K562 (cell line): ENCODE data around the gene XRCC2. TPM values are rescaled to one million over a fixed set of nuclear protein-coding genes. Genes with fewer than 3 reads are reported as not detected.

Source experiments
- MECOM ChIP-seq: fragments of 250-450 bp; sonication (Bioruptor Pico); IDR thresholded peaks from 2 replicates; pipeline ENCODE4 v1.8.0; 2022; ENCODE audit warnings: inconsistent platforms
- NRF1 ChIP-seq, 2 experiments: fragments of 450-650 bp; IDR thresholded peaks in 1 of 2; conservative IDR thresholded peaks in 1 of 2; 2 replicates each; pipeline ENCODE4 v1.6.1; 2014; ENCODE audit warnings: mild to moderate bottlenecking in 2 of 2
- SRSF1 ChIP-seq: fragments of 200-400 bp; formaldehyde crosslinking; IDR thresholded peaks from 2 replicates; pipeline ENCODE4 v1.6.1; 2017; ENCODE audit warnings: mild to moderate bottlenecking, low read depth, low read length, moderate library complexity
- ZFP36 ChIP-seq: fragments of 150-350 bp; IDR thresholded peaks from 2 replicates; pipeline ENCODE4 v1.6.1; 2018; ENCODE audit warnings: low read length, low read depth; ENCODE audit not compliant: partially characterized antibody
- polyA plus RNA-seq, 8 experiments: library from polyadenylated mRNA; depleted of rRNA in 4 of 8; stranded (reverse) in 5 of 8; unstranded in 3 of 8; fragments of >200 nt; fragmentation: Nextera tagmentation in 2 of 8; fragmentation: Illumina TruSeq in 1 of 8; extraction: Ambion mirVana in 2 of 8; extraction: Trizol in 1 of 8; gene quantifications; 2 replicates each; pipeline versions ENCODE4 v1.2.1 to v1.2.3, GENCODE V29; 2011 to 2014; ENCODE audit warnings: inconsistent platforms in 1 of 8, missing spikeins in 1 of 8
- total RNA-seq, 7 experiments: library from RNA; depleted of rRNA in 6 of 7; stranded (reverse); fragments of >200 nt in 6 of 7; fragmentation: Illumina TruSeq in 2 of 7; extraction: Trizol in 2 of 7; gene quantifications; 2 replicates each; pipeline versions ENCODE4 v1.2.1 to v1.2.3, GENCODE V29; 2011 to 2021; ENCODE audit warnings: low replicate concordance in 1 of 7
- TF ChIP-seq, protein P1 (sequence below): fragments of 450-650 bp; IDR thresholded peaks from 2 replicates; pipeline ENCODE4 v1.6.1; 2016; ENCODE audit warnings: mild to moderate bottlenecking, moderate library complexity
- TF ChIP-seq, protein P2 (sequence below): fragments of 200-800 bp; sonication (Bioruptor generic); IDR thresholded peaks from 2 replicates; pipeline ENCODE4 v1.6.1; 2017; ENCODE audit warnings: missing genetic modification characterization, missing compliant biosample characterization

XRCC2 gene
- total and polyA plus RNA-seq, 9 of the 15 experiments (the other 6 are each of a cell fraction or from before 2014, with no cell fraction given): 16.2 to 58.0 (median 39.8) TPM

DNA sequence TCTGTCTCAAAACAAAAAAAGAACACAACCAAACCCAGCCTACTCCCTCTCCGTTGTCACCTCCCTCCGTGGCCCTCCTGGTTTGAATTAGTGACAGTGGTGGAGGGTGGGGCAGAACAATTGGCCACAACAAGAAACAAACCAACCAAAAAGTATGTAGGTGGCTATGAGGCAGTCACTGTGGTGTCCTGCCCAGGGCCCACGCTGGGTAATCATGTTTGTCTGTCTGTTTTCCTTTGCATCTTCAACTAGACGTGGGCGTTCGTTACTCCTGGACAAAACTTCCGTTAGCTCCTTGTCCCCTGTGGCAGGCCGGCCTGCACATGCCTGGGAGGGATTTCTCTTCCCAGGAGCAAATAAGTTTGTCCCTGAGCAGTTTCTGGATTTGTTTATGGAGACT lies 78.4 kb downstream of the XRCC2 start (continued):
- no peak for TF ChIP-seq MECOM (CRISPR knock-in tag)
- TF ChIP-seq, protein P1, sequence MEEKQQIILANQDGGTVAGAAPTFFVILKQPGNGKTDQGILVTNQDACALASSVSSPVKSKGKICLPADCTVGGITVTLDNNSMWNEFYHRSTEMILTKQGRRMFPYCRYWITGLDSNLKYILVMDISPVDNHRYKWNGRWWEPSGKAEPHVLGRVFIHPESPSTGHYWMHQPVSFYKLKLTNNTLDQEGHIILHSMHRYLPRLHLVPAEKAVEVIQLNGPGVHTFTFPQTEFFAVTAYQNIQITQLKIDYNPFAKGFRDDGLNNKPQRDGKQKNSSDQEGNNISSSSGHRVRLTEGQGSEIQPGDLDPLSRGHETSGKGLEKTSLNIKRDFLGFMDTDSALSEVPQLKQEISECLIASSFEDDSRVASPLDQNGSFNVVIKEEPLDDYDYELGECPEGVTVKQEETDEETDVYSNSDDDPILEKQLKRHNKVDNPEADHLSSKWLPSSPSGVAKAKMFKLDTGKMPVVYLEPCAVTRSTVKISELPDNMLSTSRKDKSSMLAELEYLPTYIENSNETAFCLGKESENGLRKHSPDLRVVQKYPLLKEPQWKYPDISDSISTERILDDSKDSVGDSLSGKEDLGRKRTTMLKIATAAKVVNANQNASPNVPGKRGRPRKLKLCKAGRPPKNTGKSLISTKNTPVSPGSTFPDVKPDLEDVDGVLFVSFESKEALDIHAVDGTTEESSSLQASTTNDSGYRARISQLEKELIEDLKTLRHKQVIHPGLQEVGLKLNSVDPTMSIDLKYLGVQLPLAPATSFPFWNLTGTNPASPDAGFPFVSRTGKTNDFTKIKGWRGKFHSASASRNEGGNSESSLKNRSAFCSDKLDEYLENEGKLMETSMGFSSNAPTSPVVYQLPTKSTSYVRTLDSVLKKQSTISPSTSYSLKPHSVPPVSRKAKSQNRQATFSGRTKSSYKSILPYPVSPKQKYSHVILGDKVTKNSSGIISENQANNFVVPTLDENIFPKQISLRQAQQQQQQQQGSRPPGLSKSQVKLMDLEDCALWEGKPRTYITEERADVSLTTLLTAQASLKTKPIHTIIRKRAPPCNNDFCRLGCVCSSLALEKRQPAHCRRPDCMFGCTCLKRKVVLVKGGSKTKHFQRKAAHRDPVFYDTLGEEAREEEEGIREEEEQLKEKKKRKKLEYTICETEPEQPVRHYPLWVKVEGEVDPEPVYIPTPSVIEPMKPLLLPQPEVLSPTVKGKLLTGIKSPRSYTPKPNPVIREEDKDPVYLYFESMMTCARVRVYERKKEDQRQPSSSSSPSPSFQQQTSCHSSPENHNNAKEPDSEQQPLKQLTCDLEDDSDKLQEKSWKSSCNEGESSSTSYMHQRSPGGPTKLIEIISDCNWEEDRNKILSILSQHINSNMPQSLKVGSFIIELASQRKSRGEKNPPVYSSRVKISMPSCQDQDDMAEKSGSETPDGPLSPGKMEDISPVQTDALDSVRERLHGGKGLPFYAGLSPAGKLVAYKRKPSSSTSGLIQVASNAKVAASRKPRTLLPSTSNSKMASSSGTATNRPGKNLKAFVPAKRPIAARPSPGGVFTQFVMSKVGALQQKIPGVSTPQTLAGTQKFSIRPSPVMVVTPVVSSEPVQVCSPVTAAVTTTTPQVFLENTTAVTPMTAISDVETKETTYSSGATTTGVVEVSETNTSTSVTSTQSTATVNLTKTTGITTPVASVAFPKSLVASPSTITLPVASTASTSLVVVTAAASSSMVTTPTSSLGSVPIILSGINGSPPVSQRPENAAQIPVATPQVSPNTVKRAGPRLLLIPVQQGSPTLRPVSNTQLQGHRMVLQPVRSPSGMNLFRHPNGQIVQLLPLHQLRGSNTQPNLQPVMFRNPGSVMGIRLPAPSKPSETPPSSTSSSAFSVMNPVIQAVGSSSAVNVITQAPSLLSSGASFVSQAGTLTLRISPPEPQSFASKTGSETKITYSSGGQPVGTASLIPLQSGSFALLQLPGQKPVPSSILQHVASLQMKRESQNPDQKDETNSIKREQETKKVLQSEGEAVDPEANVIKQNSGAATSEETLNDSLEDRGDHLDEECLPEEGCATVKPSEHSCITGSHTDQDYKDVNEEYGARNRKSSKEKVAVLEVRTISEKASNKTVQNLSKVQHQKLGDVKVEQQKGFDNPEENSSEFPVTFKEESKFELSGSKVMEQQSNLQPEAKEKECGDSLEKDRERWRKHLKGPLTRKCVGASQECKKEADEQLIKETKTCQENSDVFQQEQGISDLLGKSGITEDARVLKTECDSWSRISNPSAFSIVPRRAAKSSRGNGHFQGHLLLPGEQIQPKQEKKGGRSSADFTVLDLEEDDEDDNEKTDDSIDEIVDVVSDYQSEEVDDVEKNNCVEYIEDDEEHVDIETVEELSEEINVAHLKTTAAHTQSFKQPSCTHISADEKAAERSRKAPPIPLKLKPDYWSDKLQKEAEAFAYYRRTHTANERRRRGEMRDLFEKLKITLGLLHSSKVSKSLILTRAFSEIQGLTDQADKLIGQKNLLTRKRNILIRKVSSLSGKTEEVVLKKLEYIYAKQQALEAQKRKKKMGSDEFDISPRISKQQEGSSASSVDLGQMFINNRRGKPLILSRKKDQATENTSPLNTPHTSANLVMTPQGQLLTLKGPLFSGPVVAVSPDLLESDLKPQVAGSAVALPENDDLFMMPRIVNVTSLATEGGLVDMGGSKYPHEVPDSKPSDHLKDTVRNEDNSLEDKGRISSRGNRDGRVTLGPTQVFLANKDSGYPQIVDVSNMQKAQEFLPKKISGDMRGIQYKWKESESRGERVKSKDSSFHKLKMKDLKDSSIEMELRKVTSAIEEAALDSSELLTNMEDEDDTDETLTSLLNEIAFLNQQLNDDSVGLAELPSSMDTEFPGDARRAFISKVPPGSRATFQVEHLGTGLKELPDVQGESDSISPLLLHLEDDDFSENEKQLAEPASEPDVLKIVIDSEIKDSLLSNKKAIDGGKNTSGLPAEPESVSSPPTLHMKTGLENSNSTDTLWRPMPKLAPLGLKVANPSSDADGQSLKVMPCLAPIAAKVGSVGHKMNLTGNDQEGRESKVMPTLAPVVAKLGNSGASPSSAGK: no peak
- no peak for TF ChIP-seq SRSF1
- TF ChIP-seq NRF1 (conservative IDR thresholded peaks at IDR 0.05 in 1 of 2, IDR thresholded peaks at IDR 0.05 in 1 of 2): peak; percentile 33 to 41; a peak in 3 of 4 replicates
- TF ChIP-seq, protein P2, sequence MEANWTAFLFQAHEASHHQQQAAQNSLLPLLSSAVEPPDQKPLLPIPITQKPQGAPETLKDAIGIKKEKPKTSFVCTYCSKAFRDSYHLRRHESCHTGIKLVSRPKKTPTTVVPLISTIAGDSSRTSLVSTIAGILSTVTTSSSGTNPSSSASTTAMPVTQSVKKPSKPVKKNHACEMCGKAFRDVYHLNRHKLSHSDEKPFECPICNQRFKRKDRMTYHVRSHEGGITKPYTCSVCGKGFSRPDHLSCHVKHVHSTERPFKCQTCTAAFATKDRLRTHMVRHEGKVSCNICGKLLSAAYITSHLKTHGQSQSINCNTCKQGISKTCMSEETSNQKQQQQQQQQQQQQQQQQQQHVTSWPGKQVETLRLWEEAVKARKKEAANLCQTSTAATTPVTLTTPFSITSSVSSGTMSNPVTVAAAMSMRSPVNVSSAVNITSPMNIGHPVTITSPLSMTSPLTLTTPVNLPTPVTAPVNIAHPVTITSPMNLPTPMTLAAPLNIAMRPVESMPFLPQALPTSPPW: no peak
- peak; percentile 40 for TF ChIP-seq ZFP36
